Upper lobe of right lung (tissue), 1 donor: ENCODE results near the gene MRPL53. TPM values are rescaled to one million over a fixed set of nuclear protein-coding genes. Genes with fewer than 3 reads are reported as not detected.
A peak's percentile ranks its signal among the peaks of the same experiment; 100 is the strongest.

Experiments used
- ATAC-seq: fragments of 200-7000 bp; cut with Tn5 transposase; one replicate; pipeline ENCODE4 v1.9.1; 2020; ENCODE audit warnings: mild to moderate bottlenecking, moderate library complexity
- DNase-seq: peaks from one replicate; pipeline ENCODE4 v3.0.0-alpha.2; 2020
- H3K27ac ChIP-seq: fragments of 200-600 bp; one replicate; pipeline ENCODE4 v1.8.0; 2022
- H3K27me3 ChIP-seq: fragments of 200-600 bp; one replicate; pipeline ENCODE4 v1.8.0; 2022; ENCODE audit warnings: mild to moderate bottlenecking
- H3K36me3 ChIP-seq: fragments of 200-600 bp; one replicate; pipeline ENCODE4 v1.8.0; 2022
- H3K4me1 ChIP-seq: fragments of 200-600 bp; one replicate; pipeline ENCODE4 v1.8.0; 2022
- H3K4me3 ChIP-seq: fragments of 200-600 bp; one replicate; pipeline ENCODE4 v1.8.0; 2022; ENCODE audit warnings: mild to moderate bottlenecking
- H3K9me3 ChIP-seq: fragments of 200-600 bp; one replicate; pipeline ENCODE4 v1.8.0; 2022
- intact Hi-C: fragments of 100-400 bp; cut with DNase I; formaldehyde crosslinking; loops from one replicate; pipeline ENCODE4 v1.11.0; 2022
- total RNA-seq: library from RNA; stranded (reverse); fragmentation: NEBNext Ultra II Directional; extraction: Animal tissue kit (Norgen Biotek cat#: 25700); gene quantifications from one replicate; pipeline ENCODE4 v1.2.1, GENCODE V29; 2021
- TF ChIP-seq, protein P1 (sequence below): fragments of 200-600 bp; IDR thresholded peaks from one replicate; pipeline ENCODE4 v1.8.0; 2022; ENCODE audit warnings: antibody characterized with exemption
- donor health status: DM: no; HTN: yes; CAD: no; lungs with severe emphysema.

Gene MRPL53
- total RNA-seq, 1 donor from 2014 or later: 73.1 TPM

DNA sequence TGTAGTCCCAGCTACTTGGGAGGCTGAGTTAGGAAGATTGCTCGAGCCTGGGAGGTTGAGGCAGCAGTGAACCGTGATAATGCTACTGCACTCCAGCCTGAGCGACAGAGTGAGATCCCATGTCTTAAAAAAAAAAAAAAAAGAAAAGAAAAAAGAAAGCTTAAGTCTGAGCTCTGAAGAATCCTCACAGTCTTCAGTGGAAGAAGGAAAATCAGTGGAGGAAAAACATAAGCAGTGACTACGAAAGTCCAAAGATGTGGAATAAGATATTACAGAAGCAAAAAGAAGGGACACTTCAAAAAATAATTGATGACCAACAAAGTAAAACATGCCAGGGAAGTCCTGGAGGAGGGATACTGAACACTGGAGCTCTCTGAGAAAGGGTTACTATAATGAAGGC lies 37.8 kb upstream of the MRPL53 start:
- peaks cover 9% of the 10 kb centered on the region for H3K36me3 ChIP-seq
- peaks cover 49% of the 10 kb centered on the region for H3K27me3 ChIP-seq
- DNase-seq (no peak), ATAC-seq (no peak)
- TF ChIP-seq, protein P1, sequence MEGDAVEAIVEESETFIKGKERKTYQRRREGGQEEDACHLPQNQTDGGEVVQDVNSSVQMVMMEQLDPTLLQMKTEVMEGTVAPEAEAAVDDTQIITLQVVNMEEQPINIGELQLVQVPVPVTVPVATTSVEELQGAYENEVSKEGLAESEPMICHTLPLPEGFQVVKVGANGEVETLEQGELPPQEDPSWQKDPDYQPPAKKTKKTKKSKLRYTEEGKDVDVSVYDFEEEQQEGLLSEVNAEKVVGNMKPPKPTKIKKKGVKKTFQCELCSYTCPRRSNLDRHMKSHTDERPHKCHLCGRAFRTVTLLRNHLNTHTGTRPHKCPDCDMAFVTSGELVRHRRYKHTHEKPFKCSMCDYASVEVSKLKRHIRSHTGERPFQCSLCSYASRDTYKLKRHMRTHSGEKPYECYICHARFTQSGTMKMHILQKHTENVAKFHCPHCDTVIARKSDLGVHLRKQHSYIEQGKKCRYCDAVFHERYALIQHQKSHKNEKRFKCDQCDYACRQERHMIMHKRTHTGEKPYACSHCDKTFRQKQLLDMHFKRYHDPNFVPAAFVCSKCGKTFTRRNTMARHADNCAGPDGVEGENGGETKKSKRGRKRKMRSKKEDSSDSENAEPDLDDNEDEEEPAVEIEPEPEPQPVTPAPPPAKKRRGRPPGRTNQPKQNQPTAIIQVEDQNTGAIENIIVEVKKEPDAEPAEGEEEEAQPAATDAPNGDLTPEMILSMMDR: no peak
- no peak overlapping the region for H3K27ac ChIP-seq
- intact Hi-C loops: no loop called here
- no peaks in the 10 kb centered on the region for H3K9me3 ChIP-seq
- peaks cover 22% of the 10 kb centered on the region for H3K4me1 ChIP-seq
- no peak overlapping the region for H3K4me3 ChIP-seq

DNA sequence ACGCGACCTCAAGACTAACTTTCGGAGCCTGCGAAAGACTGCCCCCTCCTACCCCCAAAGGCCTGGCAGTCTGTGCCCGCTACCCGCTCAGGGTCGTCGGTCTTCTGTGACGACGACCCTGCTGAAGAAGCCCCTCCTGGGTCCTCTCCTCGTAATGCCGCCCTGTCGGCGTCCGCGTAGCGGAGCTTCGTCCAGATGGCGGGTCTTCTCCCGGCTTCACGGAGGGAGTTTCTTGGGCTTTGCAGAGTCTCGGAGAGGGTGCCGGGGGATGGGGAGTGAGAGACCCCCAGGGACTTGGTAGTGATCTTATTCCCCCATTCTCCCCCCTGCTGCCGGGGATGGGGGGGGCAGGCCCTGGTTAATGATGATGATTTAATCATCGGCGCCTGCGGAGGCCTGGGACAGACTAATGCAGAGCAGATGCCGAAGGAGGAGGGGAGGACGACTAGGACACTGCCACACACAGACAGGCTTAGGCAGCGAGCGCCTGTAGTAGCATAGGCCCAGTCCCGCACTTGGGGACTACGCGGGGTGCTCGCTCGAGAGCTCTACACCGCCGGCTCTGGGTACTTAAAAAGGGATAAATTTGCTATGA lies 35.5 kb upstream of the MRPL53 start:
- DNase-seq (peak; percentile 69), ATAC-seq (peak; percentile 1)
- H3K27me3 ChIP-seq: peaks cover 27% of the 10 kb centered on the region

GRCh38 chr2:74507145-74507925 lies 34.9 kb upstream of the MRPL53 start, which contains the start of gene PCGF1:
TSS of gene PCGF1 (minus strand) at chr2:74507695. CDS start at chr2:74507668, 27 bp downstream.
- Histone ChIP-seq H3K27me3 (peaks cover 20% of the 10 kb centered on the region), H3K27ac (peak within 1 kb of the TSS; percentile 99), H3K9me3 (no peaks in the 10 kb centered on the region), H3K4me1 (peaks cover 35% of the 10 kb centered on the region), H3K36me3 (peaks cover 14% of the 10 kb centered on the region), H3K4me3 (peak within 1 kb of the TSS; percentile 84)
- ATAC-seq: peak; percentile 93
- peak; percentile 100 for DNase-seq
- TF ChIP-seq, protein P1: peak; percentile 40
- intact Hi-C loops: no loop called here

More for the DNA sequence above, 35.5 kb upstream of the MRPL53 start:
- H3K9me3 ChIP-seq: no peaks in the 10 kb centered on the region
- TF ChIP-seq, protein P1: no peak
- H3K4me1 ChIP-seq: peaks cover 32% of the 10 kb centered on the region
- peaks cover 14% of the 10 kb centered on the region for H3K36me3 ChIP-seq
- intact Hi-C loops: no loop called here
- peak overlapping the region; percentile 99 for H3K27ac ChIP-seq
- H3K4me3 ChIP-seq: peak overlapping the region; percentile 84

GRCh38 chr2:74505448-74506246 lies 33.2 kb upstream of the MRPL53 start:
- TF ChIP-seq, protein P1: no peak
- DNase-seq: no peak
- Histone ChIP-seq H3K27ac (peak overlapping the region; percentile 11), H3K9me3 (no peaks in the 10 kb centered on the region), H3K4me1 (peaks cover 39% of the 10 kb centered on the region), H3K27me3 (peaks cover 8% of the 10 kb centered on the region), H3K4me3 (peak overlapping the region; percentile 84), H3K36me3 (peaks cover 14% of the 10 kb centered on the region)
- intact Hi-C loops: no loop called here
- no peak for ATAC-seq

GRCh38 chr2:74504591-74504990 lies 32.1 kb upstream of the MRPL53 start:
- intact Hi-C loops: no loop called here
- H3K4me1 ChIP-seq: peaks cover 42% of the 10 kb centered on the region
- DNase-seq: no peak
- H3K36me3 ChIP-seq: peaks cover 14% of the 10 kb centered on the region
- no peak for ATAC-seq
- TF ChIP-seq, protein P1: no peak
- no peaks in the 10 kb centered on the region for H3K9me3 ChIP-seq
- peaks cover 15% of the 10 kb centered on the region for H3K27me3 ChIP-seq
- H3K4me3 ChIP-seq: no peak overlapping the region
- H3K27ac ChIP-seq: no peak overlapping the region
